ENCODE results near the gene SNCA.

The SNCA gene

GRCh38 chr4:89700766-89701423 lies 136.1 kb downstream of the SNCA start:
- TF ChIP-seq CTCF (IDR thresholded peaks at IDR 0.05; ENCODE audit: extremely low read depth, missing control alignments): no peak
- DNase-seq (ENCODE audit: low spot score): no peak

DNA sequence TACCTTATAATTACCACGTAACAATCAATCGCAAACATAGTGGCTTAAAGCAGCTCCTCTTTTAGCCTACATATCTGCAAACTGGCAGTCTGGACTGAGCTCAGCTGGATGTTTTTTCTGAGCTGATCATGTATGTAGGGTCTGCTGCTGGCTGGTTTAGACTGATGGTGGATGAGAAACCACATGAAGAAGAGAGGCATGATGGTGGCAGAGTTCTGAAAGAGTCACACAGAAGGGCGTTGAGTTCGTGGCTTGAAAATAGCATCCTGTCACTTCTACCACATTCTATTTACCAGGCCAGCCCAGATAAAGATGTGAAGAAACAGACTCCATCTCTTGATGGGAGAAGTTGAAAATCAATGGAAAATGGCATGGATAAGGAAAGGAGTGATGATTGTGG lies 151.3 kb downstream of the SNCA start:
- DNase-seq (ENCODE audit: low spot score): no peak
- no peak for TF ChIP-seq CTCF (IDR thresholded peaks at IDR 0.05; ENCODE audit: extremely low read depth, missing control alignments)

- TF ChIP-seq CTCF (IDR thresholded peaks at IDR 0.05; ENCODE audit: extremely low read depth, missing control alignments): no peak
- no peak for DNase-seq (ENCODE audit: low spot score)
Observed at GRCh38 chr4:89685277-89685676, 151.7 kb downstream of the SNCA start.

DNA sequence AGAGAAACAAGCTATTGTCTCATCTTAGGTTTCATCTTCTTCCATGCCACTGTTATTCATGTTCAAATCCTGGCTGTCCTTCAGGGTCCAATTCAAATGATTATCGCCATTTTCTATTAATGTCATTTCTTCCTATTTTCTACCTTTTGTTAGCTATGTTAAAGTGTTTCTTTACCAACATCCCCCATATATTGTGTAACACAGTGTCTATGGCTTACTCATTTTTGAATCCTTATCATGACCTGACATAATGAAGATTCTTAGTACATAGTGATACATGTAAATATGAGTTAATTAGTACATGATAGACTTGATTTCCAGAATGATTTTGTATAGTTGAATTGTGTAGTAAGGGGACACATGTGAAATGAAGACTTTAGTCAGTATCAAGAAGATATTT lies 152.4 kb downstream of the SNCA start:
- DNase-seq (ENCODE audit: low spot score): no peak
- no peak for TF ChIP-seq CTCF (IDR thresholded peaks at IDR 0.05; ENCODE audit: extremely low read depth, missing control alignments)

GRCh38 chr4:89682808-89683207 lies 154.2 kb downstream of the SNCA start:
- no peak for DNase-seq (ENCODE audit: low spot score)
- no peak for TF ChIP-seq CTCF (IDR thresholded peaks at IDR 0.05; ENCODE audit: extremely low read depth, missing control alignments)

DNA sequence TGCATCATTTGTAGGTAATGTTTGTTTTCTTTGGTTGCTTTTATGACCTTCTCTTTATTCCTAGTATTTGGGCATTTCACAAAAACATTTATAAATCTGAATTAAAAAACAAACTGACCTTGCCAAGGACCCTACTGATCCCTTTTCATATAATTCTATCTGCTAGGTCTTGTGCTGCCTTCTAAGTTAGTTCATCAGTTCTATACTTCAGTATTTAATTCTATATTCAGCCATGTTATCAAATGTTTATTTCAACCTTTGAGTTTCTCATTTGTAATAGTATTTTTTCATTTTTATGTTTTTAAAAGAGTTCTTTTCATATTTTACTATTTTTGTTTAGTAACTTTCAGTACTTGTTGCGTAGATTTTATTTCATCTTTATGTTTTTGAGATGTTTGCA lies 155.3 kb downstream of the SNCA start:
- DNase-seq (ENCODE audit: low spot score): no peak
- no peak for TF ChIP-seq CTCF (IDR thresholded peaks at IDR 0.05; ENCODE audit: extremely low read depth, missing control alignments)

GRCh38 chr4:89681219-89681618 lies 155.7 kb downstream of the SNCA start:
- no peak for DNase-seq (ENCODE audit: low spot score)
- no peak for TF ChIP-seq CTCF (IDR thresholded peaks at IDR 0.05; ENCODE audit: extremely low read depth, missing control alignments)
